ENCODE measurements around the gene BCR.

The BCR gene

GRCh38 chr22:23175817-23176644, 4.3 kb upstream of the BCR start:
- DNase-seq (ENCODE audit: low read depth in 3 of 3): no peak

- DNase-seq (ENCODE audit: low read depth in 3 of 3): no peak
These were observed 3.7 kb upstream of the BCR start for GRCh38 chr22:23176645-23177027.

GRCh38 chr22:23177197-23177596, 3.1 kb upstream of the BCR start:
- DNase-seq (ENCODE audit: low read depth in 3 of 3): no peak

- DNase-seq (ENCODE audit: low read depth in 3 of 3): peak in 2 of 3 experiments; percentile 38 to 50
These were observed 1.6 kb upstream of the BCR start for GRCh38 chr22:23178512-23179254.

- DNase-seq (ENCODE audit: low read depth in 3 of 3): no peak
These were observed 669 bp upstream of the BCR start for GRCh38 chr22:23179381-23180299.

- peak in 1 of 3 experiments; percentile 19 for DNase-seq (ENCODE audit: low read depth in 3 of 3)
These were observed 798 bp downstream of the BCR start for GRCh38 chr22:23180893-23181720.

GRCh38 chr22:23181721-23182308, 1.5 kb downstream of the BCR start:
- peak in 1 of 3 experiments; percentile 9 for DNase-seq (ENCODE audit: low read depth in 3 of 3)

GRCh38 chr22:23182309-23183060, 2.2 kb downstream of the BCR start:
- peak in 2 of 3 experiments; percentile 59 to 70 for DNase-seq (ENCODE audit: low read depth in 3 of 3)

GRCh38 chr22:23183061-23183698, 2.9 kb downstream of the BCR start:
- no peak for DNase-seq (ENCODE audit: low read depth in 3 of 3)

- DNase-seq (ENCODE audit: low read depth in 3 of 3): no peak
These were observed 3.9 kb downstream of the BCR start for GRCh38 chr22:23184100-23184763.

- no peak for DNase-seq (ENCODE audit: low read depth in 3 of 3)
These were observed 4.4 kb downstream of the BCR start for GRCh38 chr22:23184764-23185113.

- no peak for DNase-seq (ENCODE audit: low read depth in 3 of 3)
These were observed 6.9 kb downstream of the BCR start for GRCh38 chr22:23187211-23187610.

GRCh38 chr22:23187871-23188700, 7.8 kb downstream of the BCR start:
- DNase-seq (ENCODE audit: low read depth in 3 of 3): no peak

GRCh38 chr22:23190526-23190925, 10.2 kb downstream of the BCR start:
- DNase-seq (ENCODE audit: low read depth in 3 of 3): no peak

GRCh38 chr22:23192133-23192532, 11.8 kb downstream of the BCR start:
- DNase-seq (ENCODE audit: low read depth in 3 of 3): no peak

GRCh38 chr22:23192558-23192957, 12.2 kb downstream of the BCR start:
- DNase-seq (ENCODE audit: low read depth in 3 of 3): no peak

- DNase-seq (ENCODE audit: low read depth in 3 of 3): no peak
These were observed 13.0 kb downstream of the BCR start for GRCh38 chr22:23193196-23193827.

- no peak for DNase-seq (ENCODE audit: low read depth in 3 of 3)
These were observed 13.6 kb downstream of the BCR start for GRCh38 chr22:23193882-23194281.
